ENCODE measurements around the gene CRACR2B.

Gene CRACR2B

DNA sequence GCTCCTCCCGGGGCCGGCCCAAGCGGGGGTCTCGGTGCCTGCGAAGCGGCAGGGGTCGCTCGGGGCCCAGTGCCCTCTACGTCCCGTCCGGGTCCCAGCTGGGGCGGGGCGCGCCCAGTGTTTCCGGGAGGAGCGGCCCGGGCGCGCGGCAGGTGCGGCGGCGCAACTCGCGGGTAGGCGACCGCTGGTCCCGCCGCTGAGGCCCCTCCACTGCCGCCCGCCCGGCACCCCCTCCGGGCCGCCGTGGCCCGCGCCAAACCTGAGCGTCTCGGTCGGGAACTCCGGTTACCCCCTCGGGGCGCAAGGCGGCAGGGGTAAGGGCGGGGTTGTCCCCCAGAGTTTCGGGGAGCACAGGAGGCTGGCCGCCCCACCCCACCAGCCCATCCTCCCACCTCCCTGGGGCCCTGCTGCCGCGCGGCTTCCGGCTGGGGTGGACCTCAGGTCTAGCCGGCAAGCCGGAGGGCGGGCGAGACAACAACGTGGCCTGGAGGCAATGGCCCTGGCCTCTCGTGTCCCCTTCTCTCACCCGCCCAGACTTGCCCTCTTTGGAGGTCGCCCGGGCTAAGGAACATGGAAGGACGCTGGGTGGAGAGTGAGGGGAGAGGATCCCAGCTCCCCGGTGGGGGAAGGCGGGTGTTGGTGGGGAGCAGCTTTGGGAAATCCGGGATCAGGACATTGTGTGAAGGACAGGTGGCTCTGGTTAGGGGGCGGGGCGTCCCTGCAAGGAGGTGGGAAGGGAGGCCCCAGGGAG, 398 bp upstream of the CRACR2B start:
- DNase-seq (ENCODE audit: low read depth) = no peak

DNA sequence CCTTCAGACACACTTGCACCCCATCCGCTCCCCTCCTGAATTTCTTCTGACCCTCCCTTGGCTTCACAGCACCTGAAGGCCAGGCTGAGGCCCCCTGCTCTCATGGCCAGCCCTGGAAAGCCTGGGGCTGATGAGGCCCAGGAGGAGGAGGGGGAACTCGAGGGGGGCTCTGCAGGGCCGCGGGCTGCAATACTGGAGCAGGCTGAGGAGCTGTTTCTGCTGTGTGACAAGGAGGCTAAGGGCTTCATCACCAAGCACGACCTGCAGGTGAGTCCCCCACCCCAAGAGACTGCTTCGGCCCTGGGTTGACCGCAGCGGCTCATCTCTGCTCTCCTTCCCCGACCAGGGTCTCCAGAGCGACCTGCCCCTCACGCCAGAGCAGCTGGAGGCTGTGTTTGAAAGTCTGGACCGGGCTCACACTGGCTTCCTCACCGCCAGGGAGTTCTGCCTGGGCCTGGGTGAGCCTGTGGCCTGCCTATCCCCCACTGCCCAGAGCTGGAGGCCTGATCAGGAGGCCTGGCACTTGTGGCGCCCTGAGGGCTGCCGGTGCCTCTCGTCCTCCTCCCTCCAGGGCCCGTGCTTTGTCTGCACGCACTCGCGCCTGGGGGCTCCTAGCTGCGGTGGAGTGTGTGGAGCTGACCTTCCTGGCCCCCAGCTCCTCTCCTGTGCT, 922 bp downstream of the CRACR2B start:
- DNase-seq (ENCODE audit: low read depth) = no peak

DNA sequence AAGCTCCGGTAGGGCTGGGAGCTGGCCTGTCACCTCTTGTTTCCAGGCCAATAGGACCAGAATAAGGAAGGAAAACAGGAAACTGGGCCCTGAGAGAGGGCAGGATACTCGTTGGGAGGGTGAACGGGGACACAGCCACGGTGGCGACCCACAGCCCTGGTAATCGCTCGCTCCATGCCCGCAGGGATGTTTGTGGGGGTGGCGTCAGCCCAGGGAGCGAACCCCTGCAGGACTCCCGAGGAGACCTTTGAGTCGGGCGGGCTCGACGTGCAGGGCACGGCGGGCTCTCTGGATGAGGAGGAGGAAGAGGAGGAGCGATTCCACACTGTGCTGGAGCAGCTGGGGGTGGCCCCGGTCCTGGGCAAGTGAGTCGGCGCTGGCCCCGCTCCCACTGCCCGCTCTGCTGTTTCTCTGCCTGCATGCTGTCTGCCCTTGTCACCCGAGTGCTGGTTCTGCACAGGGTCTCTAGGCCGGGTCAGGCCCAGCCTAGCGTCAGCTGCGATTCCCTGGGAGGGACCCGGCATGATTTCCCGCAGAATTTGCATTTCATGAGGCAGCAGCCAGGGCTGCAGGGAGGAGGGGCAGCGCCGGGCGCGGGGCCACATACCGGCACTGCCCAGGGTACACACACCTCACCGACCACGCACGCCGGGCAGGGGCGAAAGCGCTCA, 1.6 kb downstream of the CRACR2B start:
- DNase-seq (ENCODE audit: low read depth) = no peak

DNA sequence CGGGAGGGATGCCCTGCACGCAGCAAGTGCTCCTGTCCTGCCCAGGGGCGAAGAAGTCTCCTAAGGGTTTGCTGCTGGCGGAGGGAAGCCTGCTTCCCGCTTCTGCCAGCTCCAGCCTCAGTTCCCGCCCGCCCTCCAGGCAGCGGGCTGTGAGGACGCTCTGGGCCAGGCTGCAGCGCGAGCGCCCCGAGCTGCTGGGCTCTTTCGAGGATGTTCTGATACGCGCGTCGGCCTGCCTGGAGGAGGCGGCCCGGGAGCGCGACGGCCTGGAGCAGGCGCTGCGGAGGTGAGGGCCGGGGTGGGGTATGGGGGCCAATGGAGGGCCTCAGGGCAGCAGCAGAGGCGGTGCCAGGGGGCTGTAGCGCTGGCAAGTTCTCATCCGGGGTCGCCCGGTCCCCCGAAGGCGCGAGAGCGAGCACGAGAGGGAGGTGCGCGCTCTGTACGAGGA, 2.2 kb downstream of the CRACR2B start:
- DNase-seq (ENCODE audit: low read depth) = no peak

DNA sequence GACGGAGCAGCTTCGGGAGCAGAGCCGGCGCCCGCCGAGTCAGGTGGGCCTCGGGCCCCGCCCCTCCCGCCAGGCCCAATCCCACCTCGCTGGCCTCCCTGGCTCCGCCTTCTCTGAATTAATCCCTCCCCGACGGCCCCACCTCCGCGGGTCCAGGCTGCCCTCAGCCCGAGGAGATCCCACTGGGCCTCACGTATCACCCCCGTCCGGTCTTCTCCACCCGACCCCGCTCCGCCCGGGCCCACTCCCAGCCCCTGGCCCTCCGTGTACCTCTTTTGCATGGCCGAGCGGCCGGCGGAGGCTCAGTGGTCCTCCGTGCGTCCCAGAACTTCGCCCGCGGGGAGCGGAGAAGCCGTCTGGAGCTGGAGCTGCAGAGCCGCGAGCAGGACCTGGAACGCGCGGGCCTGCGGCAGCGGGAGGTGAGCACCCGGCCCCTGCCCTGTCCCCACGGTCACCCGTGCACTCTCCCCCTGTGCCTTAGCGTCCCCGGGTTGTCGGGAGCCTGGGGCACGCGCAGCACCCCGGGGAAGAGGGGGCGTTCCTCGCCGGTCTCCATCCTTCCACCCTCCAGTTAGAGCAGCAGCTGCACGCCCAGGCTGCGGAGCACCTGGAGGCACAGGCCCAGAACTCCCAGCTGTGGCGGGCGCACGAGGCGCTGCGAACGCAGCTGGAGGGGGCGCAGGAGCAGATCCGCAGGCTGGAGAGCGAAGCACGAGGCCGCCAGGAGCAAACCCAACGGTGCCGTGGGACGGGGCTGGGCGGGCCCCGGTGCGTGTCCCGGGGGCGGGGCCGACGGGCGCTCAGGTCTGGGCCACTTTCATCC, 2.8 kb downstream of the CRACR2B start:
- DNase-seq (ENCODE audit: low read depth) = no peak

- no peak for DNase-seq (ENCODE audit: low read depth)
These were observed 3.6 kb downstream of the CRACR2B start for GRCh38 chr11:831118-831864.

DNA sequence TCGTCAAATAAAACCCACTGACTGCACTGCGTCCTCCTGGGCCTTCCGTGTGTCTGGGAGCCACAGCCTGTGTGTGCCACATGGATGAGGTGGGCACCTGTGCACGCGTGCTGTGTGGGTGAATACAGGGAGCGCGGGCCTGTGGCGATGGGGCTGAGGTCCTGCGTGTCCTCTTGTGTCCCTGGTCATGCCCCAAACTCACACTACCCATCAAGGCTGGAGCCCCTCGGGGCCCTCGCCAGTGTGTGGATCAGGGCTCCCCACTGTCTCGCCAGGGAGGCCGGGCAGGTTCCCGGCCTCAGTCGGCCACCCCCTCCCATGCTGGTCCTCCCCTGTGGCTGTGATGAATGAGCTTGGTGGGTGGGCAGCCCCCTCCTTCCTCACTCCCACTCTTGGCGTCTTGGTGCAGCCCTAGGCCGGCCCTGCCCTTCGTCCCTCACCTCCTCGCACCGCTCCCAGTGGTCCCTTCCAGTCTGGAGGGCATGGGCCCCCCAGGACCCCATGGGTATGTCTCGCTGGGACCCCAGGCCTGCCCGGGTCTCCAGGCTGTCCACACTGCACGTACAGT, 4.3 kb downstream of the CRACR2B start:
- no peak for DNase-seq (ENCODE audit: low read depth)

DNA sequence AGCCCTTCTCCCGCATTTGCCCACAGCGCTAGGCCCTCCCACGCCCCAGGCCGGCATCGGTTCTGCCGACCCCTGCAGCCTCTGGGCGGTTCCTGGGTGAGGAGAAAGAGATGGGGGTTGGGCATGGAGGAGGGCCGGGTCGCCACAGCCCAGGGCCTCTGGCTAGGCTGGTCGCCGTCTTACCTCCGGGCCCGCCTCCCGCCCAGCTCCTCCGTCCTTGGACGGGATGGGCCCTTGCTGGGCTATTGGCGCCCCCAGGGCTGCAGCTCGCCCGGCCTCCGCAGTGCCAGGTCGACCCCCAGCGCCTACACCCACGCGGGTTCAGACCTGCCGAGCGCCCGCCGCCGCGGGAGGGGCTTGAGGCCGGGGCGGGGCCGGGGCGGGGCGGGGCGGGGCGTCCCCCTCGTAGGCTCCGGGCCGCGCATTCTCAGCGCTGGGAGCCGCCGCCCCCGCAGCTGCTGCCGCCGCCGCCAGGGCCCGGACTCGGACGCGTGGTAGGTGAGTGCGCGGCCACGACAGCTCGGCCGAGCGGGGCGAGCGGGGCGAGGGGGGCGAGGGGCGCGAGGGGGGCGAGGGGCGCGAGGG, 4.9 kb downstream of the CRACR2B start, which contains the start of gene CD151:
Gene CD151, plus strand, starts transcription at position 424 of the 585 bp plus-strand sequence. CDS start 3,118 bp downstream, outside the sequence.
- DNase-seq (ENCODE audit: low read depth) = no peak

- no peak for DNase-seq (ENCODE audit: low read depth)
These were observed 5.5 kb downstream of the CRACR2B start for GRCh38 chr11:833114-833791.

DNA sequence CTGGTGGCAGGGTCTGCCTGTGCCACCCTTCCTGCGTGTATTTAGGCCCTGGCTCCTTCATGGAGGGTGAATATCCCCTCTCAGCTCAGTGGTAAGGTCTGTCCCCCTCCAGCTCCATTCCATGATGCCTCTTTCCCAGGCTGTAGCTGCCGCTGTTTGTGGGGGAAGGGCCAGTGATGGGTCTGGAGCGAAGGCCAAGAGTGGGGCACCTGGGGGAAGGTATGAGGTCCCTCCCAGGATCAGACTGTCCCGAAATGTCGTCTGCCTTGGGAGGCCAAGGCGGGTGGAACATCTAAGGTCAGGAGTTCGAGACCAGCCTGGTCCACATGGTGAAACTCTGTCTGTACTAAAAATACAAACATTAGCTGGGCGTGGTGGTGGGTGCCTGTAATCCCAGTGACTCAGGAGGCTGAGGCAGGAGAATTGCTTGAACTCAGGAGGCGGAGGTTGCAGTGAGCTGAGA, 6.2 kb downstream of the CRACR2B start:
- no peak for DNase-seq (ENCODE audit: low read depth)

DNA sequence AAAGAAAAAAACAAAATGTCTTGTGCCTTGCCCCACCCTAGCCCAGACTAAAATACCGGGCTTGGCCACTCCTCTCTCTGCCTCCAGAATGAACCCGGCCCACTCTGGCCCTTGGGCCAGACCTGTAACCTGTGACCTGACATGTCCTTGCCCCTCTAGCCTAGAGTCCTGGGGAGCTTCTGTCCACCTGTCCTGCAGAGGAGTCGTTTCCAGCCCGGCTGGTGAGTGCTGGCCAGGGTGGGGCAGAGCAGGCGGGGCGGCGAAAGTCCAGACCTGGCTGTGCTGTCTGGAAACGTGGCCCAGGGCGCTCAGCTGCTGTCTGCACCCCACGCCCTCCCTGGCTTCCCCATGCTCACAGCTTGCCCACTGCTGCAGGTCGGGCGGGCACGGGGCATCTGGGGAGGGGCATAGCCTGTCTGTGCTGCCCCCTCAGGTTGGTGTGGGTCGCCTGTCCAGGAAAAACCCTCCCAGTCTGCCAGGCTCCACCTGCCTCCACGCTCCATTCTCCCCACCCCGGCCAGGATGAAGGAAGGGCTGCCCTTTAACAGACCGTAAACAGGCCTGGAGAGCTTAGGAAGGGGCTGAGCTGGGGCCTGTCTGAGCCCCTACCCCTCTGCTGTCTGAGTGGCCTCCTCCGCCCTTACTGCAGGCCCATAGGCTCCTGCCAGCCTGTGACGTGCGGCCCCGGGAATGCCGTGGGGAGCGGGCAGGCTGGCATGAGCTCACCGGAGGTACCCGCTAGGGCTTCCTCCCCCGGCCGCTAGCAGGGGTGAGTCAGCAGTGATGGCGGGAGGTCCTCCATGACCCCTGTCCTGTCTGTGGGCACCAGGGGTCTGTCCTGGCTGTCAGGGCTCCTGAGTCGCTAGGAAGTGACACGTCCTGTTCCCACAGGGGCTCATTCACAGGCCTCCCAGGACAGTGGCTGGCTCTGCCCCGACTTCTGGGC, 6.9 kb downstream of the CRACR2B start:
- no peak for DNase-seq (ENCODE audit: low read depth)

GRCh38 chr11:836274-836673, 8.6 kb downstream of the CRACR2B start:
- DNase-seq (ENCODE audit: low read depth) = no peak

GRCh38 chr11:836700-837099, 9.0 kb downstream of the CRACR2B start:
- no peak for DNase-seq (ENCODE audit: low read depth)

DNA sequence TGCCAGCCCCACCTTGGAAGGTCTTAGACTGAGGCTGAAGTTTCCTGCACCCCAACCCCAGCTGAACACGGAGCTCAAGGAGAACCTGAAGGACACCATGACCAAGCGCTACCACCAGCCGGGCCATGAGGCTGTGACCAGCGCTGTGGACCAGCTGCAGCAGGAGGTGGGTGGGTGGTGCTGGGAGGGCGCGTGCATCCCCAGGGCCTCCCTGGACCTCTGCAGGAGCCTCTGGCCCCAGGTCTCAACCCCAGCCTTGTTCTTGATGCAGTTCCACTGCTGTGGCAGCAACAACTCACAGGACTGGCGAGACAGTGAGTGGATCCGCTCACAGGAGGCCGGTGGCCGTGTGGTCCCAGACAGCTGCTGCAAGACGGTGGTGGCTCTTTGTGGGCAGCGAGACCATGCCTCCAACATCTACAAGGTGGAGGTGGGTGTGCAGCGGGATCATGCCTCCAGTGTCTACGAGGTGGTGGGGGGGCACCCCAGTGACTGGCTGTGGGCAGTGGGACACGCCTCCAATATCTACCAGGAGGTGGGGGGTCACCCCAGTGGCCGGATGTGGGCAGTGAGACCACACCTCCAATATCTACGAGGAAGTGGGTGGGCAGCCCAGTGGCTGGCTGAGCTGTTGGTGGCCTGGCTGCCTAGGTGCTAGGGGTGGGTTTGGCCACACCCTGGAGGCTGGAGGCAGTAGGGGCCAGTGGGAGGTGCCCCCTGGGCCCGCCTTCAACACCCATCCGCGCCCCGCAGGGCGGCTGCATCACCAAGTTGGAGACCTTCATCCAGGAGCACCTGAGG, 9.7 kb downstream of the CRACR2B start:
- no peak for DNase-seq (ENCODE audit: low read depth)

DNA sequence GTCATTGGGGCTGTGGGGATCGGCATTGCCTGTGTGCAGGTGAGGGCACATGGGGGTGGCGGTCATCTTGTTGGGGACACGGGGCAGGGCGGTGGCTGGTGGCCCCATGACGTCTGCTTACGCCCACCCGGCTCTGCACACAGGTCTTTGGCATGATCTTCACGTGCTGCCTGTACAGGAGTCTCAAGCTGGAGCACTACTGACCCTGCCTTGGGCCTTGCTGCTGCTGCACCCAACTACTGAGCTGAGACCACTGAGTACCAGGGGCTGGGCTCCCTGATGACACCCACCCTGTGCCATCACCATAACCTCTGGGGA, 10.2 kb downstream of the CRACR2B start:
- DNase-seq (ENCODE audit: low read depth) = no peak

DNA sequence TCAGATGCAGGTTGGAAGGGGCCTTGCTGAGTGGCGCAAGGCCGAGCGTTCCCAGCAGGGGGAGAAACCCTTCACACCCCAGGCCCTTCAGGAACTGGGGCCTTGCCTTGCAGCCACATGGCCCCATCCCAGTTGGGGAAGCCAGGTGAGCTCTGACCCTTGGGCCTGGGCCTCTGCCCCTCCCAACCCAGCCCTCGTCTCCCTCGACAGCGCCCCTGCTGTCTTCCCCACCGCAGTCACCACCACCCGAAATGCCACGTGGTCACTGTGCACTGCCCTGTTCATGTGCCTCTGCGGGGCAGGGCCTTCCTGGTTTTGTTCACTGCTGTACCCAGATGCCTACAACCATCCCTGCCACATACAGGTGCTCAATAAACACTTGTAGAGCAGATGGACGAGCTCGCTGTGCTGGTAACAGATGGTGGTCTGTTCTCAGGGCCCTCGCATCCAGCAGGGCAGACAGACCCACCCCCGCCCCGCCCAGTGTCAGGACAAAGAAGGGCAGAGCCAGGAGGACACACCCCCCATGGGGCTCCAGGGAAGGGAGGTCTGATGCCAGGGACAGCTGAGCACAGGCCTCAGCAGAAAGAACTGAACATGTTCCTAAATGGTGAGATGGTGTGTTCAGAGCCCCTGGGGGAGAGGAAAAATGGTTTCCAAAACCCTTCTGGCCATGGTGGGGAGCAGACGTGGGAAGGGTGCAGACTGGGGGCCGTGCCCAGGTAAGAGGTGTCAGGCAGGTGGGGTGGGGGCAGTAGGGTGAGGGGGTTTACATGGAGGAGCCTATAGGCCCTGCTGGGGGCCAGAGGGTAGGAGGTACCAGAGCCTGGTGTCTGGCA, 10.9 kb downstream of the CRACR2B start:
- no peak for DNase-seq (ENCODE audit: low read depth)

GRCh38 chr11:839280-839623, 11.5 kb downstream of the CRACR2B start:
- no peak for DNase-seq (ENCODE audit: low read depth)
